Lung (tissue), 12 donors: Measurements from ENCODE around the gene OXER1. TPM values are rescaled to one million over a fixed set of nuclear protein-coding genes. Genes with fewer than 3 reads are reported as not detected.

Source experiments
- ATAC-seq: fragments of 200-7000 bp; cut with Tn5 transposase; one replicate; pipeline ENCODE4 v1.9.1; 2020; ENCODE audit warnings: moderate number of reproducible peaks; ENCODE audit not compliant: insufficient read depth, low FRiP score
- DNase-seq, 3 donors: peaks; one replicate each; pipeline ENCODE4 v3.0.0-alpha.2; 2013 to 2017
- H3K27ac ChIP-seq, 2 donors: one replicate each; pipeline ENCODE4 v1.5.1; 2013; ENCODE audit warnings: mild to moderate bottlenecking in 2 of 2, moderate library complexity in 2 of 2, control low read depth in 1 of 2, inconsistent platforms in 1 of 2, low read depth in 1 of 2, low read length in 1 of 2
- H3K27me3 ChIP-seq, 3 donors: one replicate each; pipeline ENCODE4 v1.5.1; 2013; ENCODE audit warnings: low read length in 2 of 3; ENCODE audit not compliant: control insufficient read depth in 3 of 3, insufficient read depth in 3 of 3
- H3K36me3 ChIP-seq, 4 donors: one replicate each; pipeline ENCODE4 v1.5.1; 2013; ENCODE audit warnings: low read length in 4 of 4, mild to moderate bottlenecking in 1 of 4, moderate library complexity in 1 of 4; ENCODE audit not compliant: control insufficient read depth in 4 of 4, insufficient read depth in 4 of 4
- H3K4me1 ChIP-seq, 5 donors: one replicate each; pipeline ENCODE4 v1.5.1; 2013; ENCODE audit warnings: low read length in 5 of 5, mild to moderate bottlenecking in 2 of 5, moderate library complexity in 1 of 5; ENCODE audit not compliant: control insufficient read depth in 5 of 5, insufficient read depth in 5 of 5
- H3K4me3 ChIP-seq: one replicate; pipeline ENCODE4 v1.5.1; 2013; ENCODE audit warnings: mild to moderate bottlenecking, control low read depth, moderate library complexity
- H3K9ac ChIP-seq, 2 donors: one replicate each; pipeline ENCODE4 v1.5.1; 2013; ENCODE audit warnings: low read length in 2 of 2, control low read depth in 1 of 2; ENCODE audit not compliant: insufficient read depth in 1 of 2
- H3K9me3 ChIP-seq, 4 donors: one replicate each; pipeline ENCODE4 v1.5.1; 2013; ENCODE audit warnings: low read length in 3 of 4, mild to moderate bottlenecking in 1 of 4, moderate library complexity in 1 of 4; ENCODE audit not compliant: control insufficient read depth in 4 of 4, insufficient read depth in 3 of 4
- CTCF ChIP-seq: IDR thresholded peaks from 2 replicates; pipeline ENCODE4 v1.5.1; 2012; ENCODE audit warnings: mild to moderate bottlenecking; ENCODE audit errors: control extremely low read depth, extremely low read depth
- WGBS, 2 donors: extraction: QIAGEN DNeasy Blood & Tissue Kit; methylation state at CpG; one replicate each; pipeline ENCODE4 v1.1.7; 2013; 5-methylcytosine and 5-hydroxymethylcytosine counted together
- polyA plus RNA-seq, 2 donors: library from polyadenylated mRNA; stranded (reverse); fragments of 200-250 nt; gene quantifications; one replicate each; pipeline ENCODE4 v1.2.1, GENCODE V29; 2013
- total RNA-seq, 2 donors: library from RNA; depleted of rRNA in 1 of 2; stranded (reverse); fragments of >200 nt in 1 of 2; gene quantifications; one replicate each; pipeline ENCODE4 v1.2.1, GENCODE V29; 2014 to 2021
- donor health status: control.
- donor health status: control.
- donor health status: Bipolar disorder and iron deficiency.
- donor health status: healthy.
- donor health status: DM: yes; HTN: yes; CAD: no.

OXER1 gene
- total and polyA plus RNA-seq, 4 donors: 0.59 to 2.1 (median 1.6) TPM

DNA sequence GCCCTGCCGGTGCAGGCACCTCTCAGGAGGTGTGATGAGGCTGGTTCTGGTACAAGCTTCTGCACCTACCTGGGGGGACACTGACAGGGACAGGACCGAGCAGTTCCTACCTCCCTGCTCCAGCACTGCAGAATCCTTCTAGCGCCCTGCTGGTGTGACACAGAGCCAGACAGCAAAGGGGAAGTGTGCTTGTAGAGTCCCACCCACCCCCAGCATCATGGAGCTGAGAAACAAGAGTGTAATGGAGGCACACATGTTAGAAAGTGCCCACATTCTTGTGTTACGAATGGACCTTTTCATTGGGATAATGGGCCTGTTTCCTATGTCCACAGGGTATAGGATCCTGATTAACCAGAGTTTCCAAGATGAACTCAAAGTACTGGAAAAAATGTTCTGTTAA lies 38.3 kb downstream of the OXER1 start:
- H3K27me3 ChIP-seq: no peaks in the 10 kb centered on the region
- H3K36me3 ChIP-seq: peaks cover 0 to 5% (median 2%) of the 10 kb centered on the region in 4 donors
- DNase-seq (no peak), ATAC-seq (no peak)
- 74 to 80% methylated on average over 4 of the region's 4 CpGs for WGBS, 2 donors
- H3K9ac ChIP-seq: no peak overlapping the region
- H3K9me3 ChIP-seq: no peaks in the 10 kb centered on the region
- H3K27ac ChIP-seq: no peak overlapping the region
- TF ChIP-seq CTCF: no peak
- peaks cover 0 to 16% (median 14%) of the 10 kb centered on the region in 5 donors for H3K4me1 ChIP-seq
- H3K4me3 ChIP-seq: no peak overlapping the region

DNA sequence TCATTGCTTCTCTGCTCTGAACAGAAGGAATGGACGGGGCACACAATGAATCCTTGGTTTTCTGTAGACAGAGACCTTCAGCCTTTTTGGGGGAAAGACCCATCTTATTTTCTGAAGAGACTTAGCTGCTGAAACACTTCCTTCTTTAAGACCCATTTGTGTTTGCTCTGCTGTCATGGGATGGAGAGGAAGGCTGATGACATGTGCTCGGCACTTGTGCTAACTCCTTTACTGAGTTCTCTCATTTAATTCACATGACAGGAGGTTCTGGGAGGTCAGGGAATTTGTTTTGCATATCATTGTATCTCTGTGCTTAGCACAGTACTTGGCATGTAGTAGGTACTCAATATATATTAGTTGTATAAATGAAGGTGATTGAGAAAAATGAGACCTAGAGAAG lies 39.0 kb downstream of the OXER1 start:
- Histone ChIP-seq H3K36me3 (peaks cover 0 to 5% (median 2%) of the 10 kb centered on the region in 4 donors), H3K27me3 (no peaks in the 10 kb centered on the region), H3K9me3 (no peaks in the 10 kb centered on the region), H3K9ac (no peak overlapping the region), H3K27ac (no peak overlapping the region), H3K4me3 (no peak overlapping the region), H3K4me1 (peaks cover 0 to 16% (median 14%) of the 10 kb centered on the region in 5 donors)
- WGBS, 2 donors: 86% methylated on average over 2 of the region's 2 CpGs
- ATAC-seq (no peak), DNase-seq (no peak)
- TF ChIP-seq CTCF: no peak

GRCh38 chr2:42723465-42723864 lies 40.5 kb downstream of the OXER1 start:
- H3K9ac ChIP-seq: no peak overlapping the region
- no peak overlapping the region for H3K4me3 ChIP-seq
- no peaks in the 10 kb centered on the region for H3K9me3 ChIP-seq
- no peak for TF ChIP-seq CTCF
- peaks cover 0 to 5% (median 2%) of the 10 kb centered on the region in 4 donors for H3K36me3 ChIP-seq
- ATAC-seq (no peak), DNase-seq (no peak)
- no peak overlapping the region for H3K27ac ChIP-seq
- peaks cover 0 to 16% (median 14%) of the 10 kb centered on the region in 5 donors for H3K4me1 ChIP-seq
- H3K27me3 ChIP-seq: no peaks in the 10 kb centered on the region
